ENCODE results near the gene PACSIN1.
A peak's percentile ranks its signal among the peaks of the same experiment; 100 is the strongest.

Gene PACSIN1

GRCh38 chr6:34527751-34528670 lies 62.1 kb downstream of the PACSIN1 start:
- no peak for DNase-seq

- no peak for DNase-seq
These were observed 63.3 kb downstream of the PACSIN1 start for GRCh38 chr6:34528996-34529664.

GRCh38 chr6:34529665-34530327 lies 63.9 kb downstream of the PACSIN1 start:
- DNase-seq = no peak

- DNase-seq = no peak
These were observed 65.0 kb downstream of the PACSIN1 start for GRCh38 chr6:34530753-34531365.

- peak in 2 of 5 experiments; percentile 2 to 36 for DNase-seq
These were observed 65.8 kb downstream of the PACSIN1 start for GRCh38 chr6:34531580-34532201.

- no peak for DNase-seq
These were observed 66.4 kb downstream of the PACSIN1 start for GRCh38 chr6:34532230-34532629.

- DNase-seq = no peak
These were observed 68.3 kb downstream of the PACSIN1 start for GRCh38 chr6:34534146-34534545.

GRCh38 chr6:34534656-34535055 lies 68.8 kb downstream of the PACSIN1 start:
- DNase-seq = no peak

- no peak for DNase-seq
These were observed 69.3 kb downstream of the PACSIN1 start for GRCh38 chr6:34535199-34535598.

GRCh38 chr6:34535646-34536045 lies 69.8 kb downstream of the PACSIN1 start:
- no peak for DNase-seq

GRCh38 chr6:34536251-34536958 lies 70.5 kb downstream of the PACSIN1 start:
- no peak for DNase-seq

- no peak for DNase-seq
These were observed 71.3 kb downstream of the PACSIN1 start for GRCh38 chr6:34536959-34537848.

- DNase-seq = no peak
These were observed 72.2 kb downstream of the PACSIN1 start for GRCh38 chr6:34537922-34538550.

- DNase-seq = no peak
These were observed 72.7 kb downstream of the PACSIN1 start for GRCh38 chr6:34538581-34538980.

- DNase-seq = no peak
These were observed 73.3 kb downstream of the PACSIN1 start for GRCh38 chr6:34539181-34539580.

GRCh38 chr6:34540222-34540621 lies 74.3 kb downstream of the PACSIN1 start:
- no peak for DNase-seq

GRCh38 chr6:34540841-34541240 lies 75.0 kb downstream of the PACSIN1 start:
- DNase-seq = no peak

GRCh38 chr6:34543421-34543820 lies 77.5 kb downstream of the PACSIN1 start:
- DNase-seq = no peak

GRCh38 chr6:34544052-34544604 lies 78.3 kb downstream of the PACSIN1 start:
- no peak for DNase-seq

Data from T-helper 2 cell (primary cell).